GM12878 (cell line): ENCODE measurements around the gene PRX. TPM values are rescaled to one million over a fixed set of nuclear protein-coding genes. Genes with fewer than 3 reads are reported as not detected.

Source experiments
- ATAC-seq: fragments of 200-7000 bp; cut with Tn5 transposase; 3 replicates; pipeline ENCODE4 v1.9.1; 2020; ENCODE audit warnings: mild to moderate bottlenecking, moderate library complexity
- BruUV-seq: library from RNA; stranded (reverse); fragments of 400-500 nt; replicated peaks from 2 replicates; lab custom pipeline; 2021; lab: Mats Ljungman, UMichigan
- CTCF ChIA-PET: fragments of 300-600 bp; sonication (Branson Sonifier 250); formaldehyde crosslinking; extraction: SDS; loops from one replicate; lab custom pipeline; 2021; ENCODE audit warnings: inconsistent platforms; lab: Yijun Ruan, JAX
- POLR2A ChIA-PET: fragments of 350-600 bp; formaldehyde crosslinking; extraction: SDS; loops from one replicate; lab custom pipeline; 2021; ENCODE audit warnings: inconsistent platforms; lab: Charles Lee
- RAD21 ChIA-PET: fragments of 300-600 bp; sonication (Branson Sonifier 250); formaldehyde crosslinking; loops from one replicate; lab custom pipeline; 2023; ENCODE audit warnings: antibody characterized with exemption; ENCODE audit not compliant: unreplicated experiment; lab: Charles Lee
- SMC1A ChIA-PET: fragments of 300-600 bp; sonication (Branson Sonifier 250); formaldehyde crosslinking; loops from one replicate; lab custom pipeline; 2023; ENCODE audit not compliant: unreplicated experiment, uncharacterized antibody; lab: Charles Lee
- DNase-seq: peaks from one replicate; pipeline ENCODE4 v3.0.0-alpha.2; 2011; ENCODE audit warnings: low read depth, low spot score
- FAIRE-seq: peaks from 3 replicates; lab custom pipeline; 2011; peaks lifted over from hg19 to GRCh38; lab: Jason Lieb, UNC
- H2AFZ ChIP-seq: 2 replicates; pipeline ENCODE4 v1.6.0; 2011; ENCODE audit warnings: low read depth, low read length, control low read depth; ENCODE audit not compliant: control insufficient read depth
- H3K27ac ChIP-seq: 2 replicates; pipeline ENCODE4 v1.5.1; 2011; ENCODE audit warnings: control low read depth; ENCODE audit not compliant: control insufficient read depth, insufficient read depth
- H3K27me3 ChIP-seq, 2 experiments: replicated peaks in 1 of 2; 2 replicates each; pipeline versions ENCODE4 v1.6.0 to v1.6.1; 2011; ENCODE audit warnings: low read length in 1 of 2; ENCODE audit not compliant: control insufficient read depth in 2 of 2, insufficient read depth in 2 of 2
- H3K36me3 ChIP-seq, 2 experiments: 2 replicates each; pipeline ENCODE4 v1.5.1; 2011; ENCODE audit warnings: low read length in 1 of 2; ENCODE audit not compliant: control insufficient read depth in 2 of 2, insufficient read depth in 2 of 2
- H3K4me1 ChIP-seq: 2 replicates; pipeline ENCODE4 v1.6.1; 2011; ENCODE audit warnings: mild to moderate bottlenecking, low read length, moderate library complexity, mixed read lengths; ENCODE audit not compliant: control insufficient read depth, insufficient read depth
- H3K4me2 ChIP-seq: 2 replicates; pipeline ENCODE4 v1.6.0; 2011; ENCODE audit warnings: control low read depth; ENCODE audit not compliant: control insufficient read depth, insufficient read depth
- H3K4me3 ChIP-seq: fragments of 200-600 bp; sonication (generic); 2 replicates; pipeline ENCODE4 v1.5.1; 2016
- H3K79me2 ChIP-seq: 2 replicates; pipeline ENCODE4 v1.6.0; 2011; ENCODE audit warnings: low read length; ENCODE audit not compliant: control insufficient read depth, insufficient read depth
- H3K9ac ChIP-seq: 2 replicates; pipeline ENCODE4 v1.8.0; 2011; ENCODE audit warnings: low read length, control low read depth, mixed read lengths; ENCODE audit not compliant: control insufficient read depth, insufficient read depth
- H3K9me3 ChIP-seq: replicated peaks from 3 replicates; pipeline ENCODE4 v1.5.1; 2011; ENCODE audit warnings: mild to moderate bottlenecking, low read length; ENCODE audit not compliant: control insufficient read depth, insufficient read depth
- H4K20me1 ChIP-seq: 2 replicates; pipeline ENCODE4 v1.6.0; 2011; ENCODE audit not compliant: control insufficient read depth, insufficient read depth
- FOXM1 ChIP-seq: IDR thresholded peaks from 2 replicates; pipeline ENCODE4 v1.6.1; 2012; ENCODE audit warnings: low read depth, mild to moderate bottlenecking, inconsistent platforms, low read length, moderate library complexity
- HCFC1 ChIP-seq: fragments of 150-350 bp; IDR thresholded peaks from 2 replicates; pipeline ENCODE4 v1.6.1; 2014; ENCODE audit warnings: low read length
- IKZF2 ChIP-seq, 2 experiments: fragments of 450-650 bp; IDR thresholded peaks; 2 replicates each; pipeline ENCODE4 v1.6.1; 2017; ENCODE audit warnings: mild to moderate bottlenecking in 2 of 2, moderate library complexity in 2 of 2
- MEF2B ChIP-seq: fragments of 450-650 bp; IDR thresholded peaks from 2 replicates; pipeline ENCODE4 v1.6.1; 2018; ENCODE audit warnings: mild to moderate bottlenecking, moderate library complexity; ENCODE audit not compliant: partially characterized antibody, poor library complexity, severe bottlenecking
- MYC ChIP-seq: IDR thresholded peaks from 2 replicates; pipeline ENCODE4 v1.6.1; 2011; ENCODE audit warnings: mild to moderate bottlenecking, low read length, moderate library complexity, inconsistent platforms; ENCODE audit not compliant: insufficient read depth, insufficient replicate concordance, insufficient read length, severe bottlenecking
- NBN ChIP-seq: fragments of 450-650 bp; IDR thresholded peaks from 2 replicates; pipeline ENCODE4 v1.6.1; 2016
- POLR2AphosphoS5 ChIP-seq: IDR thresholded peaks from 2 replicates; pipeline ENCODE4 v1.6.1; 2011; ENCODE audit warnings: mild to moderate bottlenecking, low read length, inconsistent platforms
- REST ChIP-seq: IDR thresholded peaks from 2 replicates; pipeline ENCODE4 v1.6.1; 2012; ENCODE audit warnings: mild to moderate bottlenecking, low read depth, low read length
- SMARCA5 ChIP-seq: fragments of 450-650 bp; IDR thresholded peaks from 2 replicates; pipeline ENCODE4 v1.6.1; 2017; ENCODE audit warnings: mild to moderate bottlenecking
- SREBF2 ChIP-seq: IDR thresholded peaks from 2 replicates; pipeline ENCODE4 v1.6.1; 2012; ENCODE audit warnings: mild to moderate bottlenecking, low read length
- SRF ChIP-seq, 2 experiments: IDR thresholded peaks; 2 replicates each; pipeline ENCODE4 v1.6.1; 2011; ENCODE audit warnings: low read depth in 2 of 2, low read length in 2 of 2, mild to moderate bottlenecking in 1 of 2, moderate library complexity in 1 of 2
- TCF12 ChIP-seq: IDR thresholded peaks from 2 replicates; pipeline ENCODE4 v1.6.1; 2011; ENCODE audit warnings: low read depth, mild to moderate bottlenecking, low read length
- USF2 ChIP-seq: IDR thresholded peaks from 2 replicates; pipeline ENCODE4 v1.6.1; 2011; ENCODE audit warnings: low read depth, low read length, improper control_type of control experiment, borderline replicate concordance
- ZNF622 ChIP-seq: fragments of 450-650 bp; IDR thresholded peaks from 2 replicates; pipeline ENCODE4 v1.6.1; 2017; ENCODE audit warnings: mild to moderate bottlenecking, inconsistent platforms
- ZSCAN29 ChIP-seq: fragments of 450-650 bp; IDR thresholded peaks from 2 replicates; pipeline ENCODE4 v1.6.1; 2017; ENCODE audit warnings: mild to moderate bottlenecking, moderate library complexity
- WGBS: methylation state at CpG from one replicate; pipeline ENCODE4 v1.1.6; 2016; ENCODE audit warnings: low lambda C conversion rate; ENCODE audit not compliant: insufficient replicate concordance, insufficient coverage; ENCODE audit errors: missing lambda C conversion rate; 5-methylcytosine and 5-hydroxymethylcytosine counted together
- in situ Hi-C: fragments of 300-500 bp; cut with MboI; formaldehyde crosslinking; loops from 9 replicates; pipeline ENCODE4 v1.14.3; 2018; ENCODE audit warnings: mixed read lengths
- intact Hi-C: fragments of 100-400 bp; cut with micrococcal nuclease; formaldehyde crosslinking; loops from one replicate; pipeline ENCODE4 v1.14.2; 2022; ENCODE audit not compliant: unreplicated experiment
- polyA plus RNA-seq, 11 experiments: library from polyadenylated mRNA; depleted of rRNA in 4 of 11; unstranded in 6 of 11; stranded (reverse) in 5 of 11; fragments of >200 nt; fragmentation: Nextera tagmentation in 4 of 11; fragmentation: Illumina TruSeq in 1 of 11; extraction: Ambion mirVana in 4 of 11; extraction: Trizol in 1 of 11; gene quantifications; 1 replicate in 1 of 11; 2 replicates in 10 of 11; pipeline versions ENCODE4 v1.2.1 to v1.2.3, GENCODE V29; 2011 to 2016; ENCODE audit warnings: inconsistent platforms in 2 of 11, missing spikeins in 2 of 11, low read depth in 1 of 11
- total RNA-seq, 4 experiments: library from RNA; depleted of rRNA in 3 of 4; stranded (reverse); fragments of >200 nt in 3 of 4; fragmentation: Illumina TruSeq in 1 of 4; extraction: Trizol in 1 of 4; gene quantifications; 2 replicates each; pipeline versions ENCODE4 v1.2.1 to v1.2.3, GENCODE V29; 2013 to 2021
- TF ChIP-seq, protein P1 (sequence below): IDR thresholded peaks from 2 replicates; pipeline ENCODE4 v1.6.1; 2011; ENCODE audit warnings: borderline replicate concordance, low read depth, mild to moderate bottlenecking, moderate library complexity, mixed read lengths, low read length; ENCODE audit not compliant: insufficient read depth; ENCODE audit errors: extremely low read length

The PRX gene
- total and polyA plus RNA-seq, 10 of the 15 experiments (the other 5 are each of a cell fraction or from before 2014, with no cell fraction given), result 0.02 to 1.4 (median 0.54) TPM; not detected in 1

DNA sequence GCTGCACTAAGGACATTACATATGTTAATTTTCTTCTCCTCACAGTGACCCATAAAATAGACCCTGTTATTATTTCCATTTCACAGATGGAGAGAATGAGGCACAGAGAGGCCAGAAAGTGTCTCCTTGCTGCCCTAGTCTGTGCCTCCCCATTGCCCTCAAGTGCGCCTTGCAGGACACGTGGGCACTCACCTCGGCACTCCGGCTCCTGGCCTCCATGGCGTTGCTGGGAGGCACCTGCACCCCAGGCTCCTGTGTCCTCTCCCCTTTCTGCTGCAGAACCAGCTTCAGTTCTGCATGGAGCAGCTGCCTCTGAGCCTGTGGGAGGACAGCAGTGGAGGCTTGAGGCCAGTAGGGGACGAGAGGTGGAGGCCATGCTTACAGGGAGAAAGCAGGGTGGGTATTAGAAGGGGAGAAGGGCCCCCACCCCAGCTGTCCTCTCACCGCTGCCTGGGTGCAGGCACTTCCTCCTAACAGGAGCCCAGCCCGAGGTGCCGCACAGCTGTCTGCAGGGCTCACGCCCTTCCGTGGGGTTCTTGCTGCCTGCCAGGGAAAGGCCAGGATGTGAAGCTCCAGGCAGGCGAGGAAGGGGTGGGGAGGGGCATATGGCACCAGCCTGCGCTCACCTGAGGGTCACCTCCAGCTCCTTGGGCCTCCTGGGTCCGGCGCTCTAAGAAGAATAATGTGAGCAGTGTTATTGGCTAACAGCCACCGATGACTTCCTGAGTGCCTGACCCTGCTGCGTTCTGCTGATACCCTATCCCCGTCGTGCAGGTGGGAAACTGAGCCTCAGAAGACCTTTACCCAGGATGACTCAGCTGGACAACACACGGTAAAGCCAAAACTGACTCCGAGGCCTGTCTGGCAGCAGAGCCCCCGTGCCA is 5.2 kb downstream of the PRX start:
- RAD21 ChIA-PET, result interaction anchor here (1.0 kb wide), 1 partner anchor 13 kb away, joined by 4 read pairs; no protein-coding TSS in a partner anchor
- Histone ChIP-seq H3K27me3 (no peaks in the 10 kb centered on the region), H3K27ac (no peak overlapping the region), H3K9ac (no peak overlapping the region), H3K4me2 (no peak overlapping the region), H2AFZ (peak overlapping the region; percentile 47), H3K4me3 (no peak overlapping the region), H3K9me3 (no peaks in the 10 kb centered on the region), H3K79me2 (no peaks in the 10 kb centered on the region), H3K4me1 (peaks cover 34% of the 10 kb centered on the region), H3K36me3 (no peaks in the 10 kb centered on the region), H4K20me1 (no peaks in the 10 kb centered on the region)
- FAIRE-seq (no peak), DNase-seq (no peak), ATAC-seq (no peak)
- intact Hi-C loops, result no loop called here
- no TSS peak for BruUV-seq
- POLR2A ChIA-PET, result interaction anchor here (1.2 to 2.1 kb wide), 2 partner anchors 11 to 13 kb away, joined by 3 to 6 read pairs; no protein-coding TSS in a partner anchor
- CTCF ChIA-PET, result interaction anchor here (0.6 to 2.4 kb wide), 4 partner anchors 10 to 227 kb away, joined by 3 to 8 read pairs (median 4); no protein-coding TSS in a partner anchor
- SMC1A ChIA-PET, result interaction anchor here (0.6 to 1.0 kb wide), 3 partner anchors 11 to 126 kb away, joined by 3 to 4 read pairs (median 3); no protein-coding TSS in a partner anchor
- in situ Hi-C loops, result no loop called here
- 64% methylated on average over 19 of the region's 22 CpGs for WGBS
- TF ChIP-seq FOXM1, result no peak
- TF ChIP-seq MYC, result no peak
- TF ChIP-seq USF2, result no peak
- no peak for TF ChIP-seq ZNF622
- no peak for TF ChIP-seq HCFC1
- TF ChIP-seq SMARCA5, result no peak
- TF ChIP-seq IKZF2 (IDR thresholded peaks at IDR 0.05), result no peak
- TF ChIP-seq SREBF2, result no peak
- TF ChIP-seq, protein P1, sequence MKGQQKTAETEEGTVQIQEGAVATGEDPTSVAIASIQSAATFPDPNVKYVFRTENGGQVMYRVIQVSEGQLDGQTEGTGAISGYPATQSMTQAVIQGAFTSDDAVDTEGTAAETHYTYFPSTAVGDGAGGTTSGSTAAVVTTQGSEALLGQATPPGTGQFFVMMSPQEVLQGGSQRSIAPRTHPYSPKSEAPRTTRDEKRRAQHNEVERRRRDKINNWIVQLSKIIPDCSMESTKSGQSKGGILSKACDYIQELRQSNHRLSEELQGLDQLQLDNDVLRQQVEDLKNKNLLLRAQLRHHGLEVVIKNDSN, result no peak
- TF ChIP-seq TCF12, result no peak
- no peak for TF ChIP-seq POLR2AphosphoS5
- TF ChIP-seq SRF (IDR thresholded peaks at IDR 0.05; ENCODE audit: low read depth in 2 of 2, low read length in 2 of 2), result no peak
- no peak for TF ChIP-seq REST
- no peak for TF ChIP-seq ZSCAN29
- TF ChIP-seq NBN, result no peak
- TF ChIP-seq MEF2B, result no peak
